HL-60 (cell line): ENCODE data around the gene EPC1.

Experiments
- CTCF ChIP-seq: IDR thresholded peaks from one replicate; pipeline ENCODE4 v1.5.1; 2011; ENCODE audit warnings: low read length, control low read depth, inconsistent platforms; ENCODE audit not compliant: insufficient read depth
- GABPA ChIP-seq: IDR thresholded peaks from 2 replicates; pipeline ENCODE4 v1.6.1; 2012; ENCODE audit warnings: low read depth

GRCh38 chr10:32349968-32350738 lies 3.2 kb upstream of the EPC1 start:
- TF ChIP-seq CTCF: no peak
- TF ChIP-seq GABPA: no peak
